ENCODE measurements around the gene ADAT1.
"Not testable (repeated sequence)": the region's sequence is repeated elsewhere in the genome, so short reads cannot be mapped to it uniquely, and the experiment has no call there.

The ADAT1 gene

GRCh38 chr16:75620326-75621169, 2.5 kb downstream of the ADAT1 start:
- DNase-seq: no peak

DNA sequence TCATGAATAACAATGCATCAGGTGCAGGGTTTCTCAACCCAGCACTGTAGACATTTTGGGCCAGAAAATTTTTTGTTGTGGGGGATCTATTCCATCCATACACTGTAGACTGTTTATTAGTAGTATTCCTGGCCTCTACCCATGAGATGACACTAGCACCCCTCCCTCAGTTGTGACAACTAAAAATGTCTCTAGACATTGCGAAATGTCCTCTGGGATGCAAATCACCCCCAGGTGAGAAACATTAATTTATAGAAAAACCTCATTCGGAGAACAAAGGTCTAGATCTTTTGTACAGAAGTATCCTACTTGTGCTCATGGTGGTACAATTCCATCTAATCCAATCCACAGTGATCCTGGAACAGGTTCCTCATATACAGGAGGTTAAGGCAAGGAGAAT, 4.3 kb downstream of the ADAT1 start:
- DNase-seq: no peak

GRCh38 chr16:75617121-75617520, 6.0 kb downstream of the ADAT1 start:
- DNase-seq: no peak

- no peak for DNase-seq
Observed at GRCh38 chr16:75616521-75617010, 6.5 kb downstream of the ADAT1 start.

GRCh38 chr16:75615619-75616018, 7.5 kb downstream of the ADAT1 start:
- DNase-seq: no peak

- peak; percentile 18 for DNase-seq
Observed at GRCh38 chr16:75614066-75614897, 8.8 kb downstream of the ADAT1 start.

- DNase-seq: no peak
Observed at GRCh38 chr16:75606507-75606906, 16.6 kb downstream of the ADAT1 start.

- DNase-seq: no peak
Observed at GRCh38 chr16:75603241-75603640, 19.8 kb downstream of the ADAT1 start.

- no peak for DNase-seq
Observed at GRCh38 chr16:75599452-75600277, 23.4 kb downstream of the ADAT1 start.

GRCh38 chr16:75593825-75594820, 29.0 kb downstream of the ADAT1 start:
- DNase-seq: no peak

GRCh38 chr16:75593308-75593707, 29.8 kb downstream of the ADAT1 start:
- no peak for DNase-seq

- DNase-seq: not testable (repeated sequence)
Observed at GRCh38 chr16:75591927-75592326, 31.2 kb downstream of the ADAT1 start.

- DNase-seq: no peak
Observed at GRCh38 chr16:75590920-75591843, 31.9 kb downstream of the ADAT1 start.

GRCh38 chr16:75589306-75589705, 33.8 kb downstream of the ADAT1 start:
- no peak for DNase-seq

GRCh38 chr16:75588716-75589115, 34.4 kb downstream of the ADAT1 start:
- no peak for DNase-seq

- DNase-seq: no peak
Observed at GRCh38 chr16:75584108-75584507, 39.0 kb downstream of the ADAT1 start.

DNA sequence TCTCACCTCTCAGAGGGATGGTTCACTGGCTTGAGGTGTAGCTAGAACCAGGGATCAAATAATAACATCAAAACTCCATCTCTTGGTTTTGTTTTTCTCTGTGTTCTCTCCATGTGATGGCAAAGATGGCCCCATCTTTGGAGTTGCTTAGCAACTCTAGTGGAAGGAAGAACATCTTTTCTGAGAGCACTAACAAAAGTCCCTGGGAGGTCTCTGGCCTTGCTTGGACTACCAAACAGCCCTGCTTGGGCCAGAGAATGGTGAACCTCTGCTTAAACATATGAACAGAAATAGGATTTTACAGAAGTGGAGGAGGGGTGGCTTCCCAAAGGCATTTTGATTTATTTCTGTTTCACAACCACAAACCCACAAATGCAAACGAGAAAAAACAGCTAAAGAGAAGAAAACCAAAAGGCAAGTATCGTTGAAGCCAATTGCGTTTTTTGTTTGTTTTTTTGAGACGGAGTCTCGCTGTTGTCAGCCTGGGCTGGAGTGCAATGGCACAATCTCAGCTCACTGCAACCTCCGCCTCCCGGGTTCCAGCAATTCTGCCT, 43.7 kb downstream of the ADAT1 start:
- DNase-seq: no peak

DNA sequence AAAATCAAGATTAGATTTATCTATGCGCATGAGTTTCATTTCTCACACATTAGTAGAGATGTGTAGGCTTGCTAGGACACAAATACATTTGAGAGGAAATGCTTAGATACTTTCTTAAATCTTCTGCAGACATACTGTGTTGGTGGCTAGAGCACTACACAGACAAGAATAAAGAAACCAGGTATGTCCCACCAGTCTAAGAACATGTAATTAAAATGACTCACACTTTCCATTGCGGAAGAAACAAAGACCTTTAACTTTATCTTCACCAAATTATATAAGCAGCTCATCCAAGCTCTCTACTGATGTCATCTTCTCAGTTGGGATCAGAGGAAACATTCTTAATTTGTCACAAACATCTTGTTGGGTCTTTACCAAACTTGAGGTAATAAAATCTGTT, 44.4 kb downstream of the ADAT1 start:
- DNase-seq: no peak

DNA sequence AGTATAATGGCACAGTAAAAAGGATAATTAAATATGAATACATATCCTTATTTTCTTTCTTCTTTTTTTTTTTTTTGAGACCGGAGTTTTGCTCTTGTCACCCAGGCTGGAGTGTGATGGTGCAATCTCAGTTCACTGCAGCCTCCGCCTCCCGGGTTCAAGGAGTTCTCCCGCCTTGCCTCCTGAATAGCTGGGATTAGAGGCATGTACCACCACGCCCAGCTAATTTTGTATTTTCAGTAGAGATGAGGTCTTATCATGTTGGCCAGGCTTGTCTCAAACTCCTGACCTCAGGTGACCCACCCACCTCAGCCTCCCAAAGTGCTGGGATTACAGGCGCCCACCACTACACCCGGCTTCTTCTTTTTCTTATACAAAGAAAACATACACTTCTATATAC, 44.9 kb downstream of the ADAT1 start:
- DNase-seq: no peak

DNA sequence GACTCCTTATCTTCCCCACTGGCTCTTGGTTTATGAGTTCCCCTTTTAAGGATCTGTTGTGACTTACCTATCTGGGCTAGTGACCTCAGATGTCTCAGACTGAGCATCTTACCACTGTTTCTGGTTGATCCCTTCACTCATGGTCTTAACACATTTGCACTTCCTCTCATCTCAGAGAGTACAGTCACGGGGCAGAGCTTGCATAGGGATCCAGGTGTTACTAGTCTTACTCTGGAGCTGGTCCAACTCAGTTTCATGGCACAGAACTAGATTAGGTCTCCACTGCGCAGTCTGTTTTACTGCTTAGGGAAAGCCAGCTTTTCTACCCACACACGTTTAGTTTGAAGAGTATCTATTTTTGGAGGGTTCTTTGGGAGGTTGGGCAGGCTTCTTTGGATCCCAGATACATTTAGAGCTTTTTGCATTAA, 46.7 kb downstream of the ADAT1 start:
- no peak for DNase-seq

Measured in inflammatory macrophage treated with lipopolysaccharide for 4 hours (primary cell).